ENCODE results near the gene FBXL16. TPM values are rescaled to one million over a fixed set of nuclear protein-coding genes. Genes with fewer than 3 reads are reported as not detected.

The FBXL16 gene
- total and polyA plus RNA-seq, 9 of the 15 experiments (the other 6 are each of a cell fraction or from before 2014, with no cell fraction given), result 0.21 to 8.2 (median 1.7) TPM

- TF ChIP-seq SMARCA5 (IDR thresholded peaks at IDR 0.05), result no peak
- no peak for TF ChIP-seq BRCA1 (IDR thresholded peaks at IDR 0.05)
- no peak for TF ChIP-seq BRCA1 (CRISPR knock-in tag; IDR thresholded peaks at IDR 0.05)
- peak; percentile 72 for TF ChIP-seq KDM5B (IDR thresholded peaks at IDR 0.05; ENCODE audit: insufficient replicate concordance, low read depth, low read length)
- no peak for TF ChIP-seq ZFP1 (CRISPR knock-in tag; IDR thresholded peaks at IDR 0.05)
- TF ChIP-seq ELF4 (CRISPR knock-in tag; IDR thresholded peaks at IDR 0.05), result 0 out of 2 replicates have a peak, but pooled peaks have one; percentile 16
- TF ChIP-seq ATF7 (IDR thresholded peaks at IDR 0.05), result peak; percentile 75
- peak in 1 of 2 experiments; percentile 39; a peak in 2 of 4 replicates for TF ChIP-seq NRF1 (conservative IDR thresholded peaks at IDR 0.05 in 1 of 2, IDR thresholded peaks at IDR 0.05 in 1 of 2)
- peak; percentile 97 for TF ChIP-seq RBM25 (IDR thresholded peaks at IDR 0.05; ENCODE audit: low read depth, low read length, severe bottlenecking)
- TF ChIP-seq PKNOX1 (IDR thresholded peaks at IDR 0.05), result peak; percentile 54; the same call in 1 of the 2 replicates
- peak; percentile 61; the same call in 1 of the 2 replicates for TF ChIP-seq ZNF407 (IDR thresholded peaks at IDR 0.05; ENCODE audit: low read depth)
- TF ChIP-seq BMI1 (IDR thresholded peaks at IDR 0.05; ENCODE audit: low read length), result peak; percentile 97
- peak; percentile 98 for TF ChIP-seq GABPA (tag; conservative IDR thresholded peaks at IDR 0.05; ENCODE audit: low read depth)
- no peak for TF ChIP-seq E2F3 (CRISPR knock-in tag; IDR thresholded peaks at IDR 0.05)
- no peak; the same call in 1 of the 2 replicates for TF ChIP-seq HMGXB4 (CRISPR knock-in tag; IDR thresholded peaks at IDR 0.05)
- TF ChIP-seq MAFF (IDR thresholded peaks at IDR 0.05; ENCODE audit: low read length), result no peak
- peak; percentile 99 for TF ChIP-seq RFX1 (IDR thresholded peaks at IDR 0.05)
- 0 out of 2 replicates have a peak, but pooled peaks have one; percentile 12 for TF ChIP-seq ZNF282 (CRISPR knock-in tag; IDR thresholded peaks at IDR 0.05)
- TF ChIP-seq SRSF9 (IDR thresholded peaks at IDR 0.05; ENCODE audit: borderline replicate concordance, low read depth, low read length), result no peak
Measured at GRCh38 chr16:684071-684794, 21.4 kb downstream of the FBXL16 start, which contains the start of gene JMJD8 (continued).

All from K562 (cell line).